ENCODE measurements around the gene BZW1. TPM values are rescaled to one million over a fixed set of nuclear protein-coding genes. Genes with fewer than 3 reads are reported as not detected.

Gene BZW1
- total and polyA plus RNA-seq, 2 of the 4 experiments (the other 2 are of a cell fraction) = 204 to 268 TPM

DNA sequence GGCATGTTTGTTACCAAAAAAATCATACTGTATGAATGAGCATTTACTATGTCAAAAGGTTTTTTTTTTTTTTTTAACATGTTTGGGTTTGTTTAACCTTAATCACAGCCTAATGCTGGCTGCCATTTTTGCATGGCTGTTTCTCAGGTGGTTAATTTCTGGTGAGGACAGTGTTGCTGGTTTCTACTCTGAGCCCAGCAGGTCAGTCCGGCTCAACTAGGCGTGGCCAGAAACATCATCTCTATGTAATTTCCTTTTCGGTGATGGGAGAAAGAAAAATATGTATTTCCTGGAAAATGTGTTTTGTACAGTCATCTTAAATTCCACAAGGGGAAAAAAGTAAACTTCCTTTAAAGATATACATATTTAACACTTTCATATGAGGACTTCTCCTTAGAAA is 24.9 kb upstream of the BZW1 start:
- Histone ChIP-seq H3K9ac (ENCODE audit: low read depth, low read length) (peak overlapping the region; percentile 8; the same call in 1 of the 2 replicates), H4K5ac (ENCODE audit: low read depth, low read length) (peak overlapping the region; percentile 71), H3K36me3 (ENCODE audit: control insufficient read depth, insufficient read depth, low read length) (no peaks in the 10 kb centered on the region), H2AK9ac (replicated peaks; ENCODE audit: low read depth, low read length, poor library complexity) (no peak overlapping the region), H2BK20ac (ENCODE audit: low read depth, low read length) (peak overlapping the region; percentile 84), H3K27me3 (ENCODE audit: control insufficient read depth, insufficient read depth, low read length) (no peaks in the 10 kb centered on the region), H4K91ac (ENCODE audit: insufficient read depth, low read depth, low read length) (peak overlapping the region; percentile 69), H3K27ac (ENCODE audit: insufficient read depth, low read length) (peak overlapping the region; percentile 88), H4K8ac (ENCODE audit: low read depth in 2 of 2, low read length in 2 of 2) (peak overlapping the region; percentile 58 to 78), H3K4me1 (ENCODE audit: control insufficient read depth, insufficient read depth, low read length) (peaks cover 12% of the 10 kb centered on the region), H2AFZ (replicated peaks; ENCODE audit: low read length, poor library complexity) (no peak overlapping the region), H3K56ac (ENCODE audit: extremely low read depth, insufficient read depth, low read length) (peak overlapping the region; percentile 85), H3K79me1 (ENCODE audit: low read depth in 1 of 2, low read length in 2 of 2) (peaks cover 0 to 13% of the 10 kb centered on the region in 2 experiments; a peak in 2 of 4 replicates), H3K14ac (replicated peaks; ENCODE audit: low read depth, low read length) (peak overlapping the region; percentile 62; the same call in 1 of the 2 replicates), H2BK120ac (ENCODE audit: low read depth, low read length) (peak overlapping the region; percentile 94), H3K4me2 (ENCODE audit: low read depth, low read length) (peak overlapping the region; percentile 72), H3K18ac (ENCODE audit: low read depth, low read length) (peak overlapping the region; percentile 88), H4K20me1 (ENCODE audit: insufficient read depth, low read length) (no peaks in the 10 kb centered on the region; the same call in 1 of the 2 replicates), H3K9me1 (ENCODE audit: insufficient read depth, low read length) (peaks cover 14% of the 10 kb centered on the region), H2AK5ac (ENCODE audit: low read depth, low read length) (peak overlapping the region; percentile 79), H3K23ac (ENCODE audit: low read depth, low read length) (peak overlapping the region; percentile 86; the same call in 1 of the 2 replicates), H3K9me3 (ENCODE audit: control insufficient read depth, insufficient read depth, low read length) (no peaks in the 10 kb centered on the region), H2BK15ac (ENCODE audit: low read depth, low read length) (peak overlapping the region; percentile 49; the same call in 2 of the 3 replicates), H2BK5ac (ENCODE audit: low read depth, low read length, poor library complexity, severe bottlenecking) (peak overlapping the region; percentile 89), H3K4me3 (ENCODE audit: insufficient read depth, low read depth, low read length) (no peak overlapping the region), H3K4ac (ENCODE audit: low read depth, low read length) (peak overlapping the region; percentile 73)
- peak; percentile 91 for DNase-seq
- TF ChIP-seq MAZ (IDR thresholded peaks at IDR 0.05; ENCODE audit: borderline replicate concordance, low read depth, low read length) (no peak), NFE2L2 (IDR thresholded peaks at IDR 0.05; ENCODE audit: low read depth, low read length) (peak; percentile 31; the same call in 1 of the 2 replicates)
- BruUV-seq (replicated peaks) = no TSS peak
- in situ Hi-C loops (cut with MboI; ENCODE audit: low sequenced_read_pairs) = no loop called here
- dilution Hi-C loops (cut with HindIII; ENCODE audit: low sequenced_read_pairs, unreplicated experiment) = no loop called here
- ATAC-seq (ENCODE audit: low read depth) = peak; percentile 66
- POLR2A ChIA-PET (ENCODE audit: unreplicated experiment) = interaction anchor here (0.6 kb wide), 1 partner anchor 37 kb away, joined by 12 read pairs; no protein-coding TSS in a partner anchor
- CTCF ChIA-PET = interaction anchor here (0.6 kb wide), 2 partner anchors 457 to 648 kb away, joined by 3 to 4 read pairs; no protein-coding TSS in a partner anchor
- no CpG with 5 or more reads among the region's 3 CpGs for WGBS, 2 experiments (ENCODE audit: extremely low coverage in 2 of 2, insufficient read length in 1 of 2)
- intact Hi-C loops (cut with micrococcal nuclease) = loop anchor here (2.0 kb wide), 2 partner anchors 24 to 38 kb away; partner anchors contain the start of gene BZW1
